HG03060 (cell line): ENCODE measurements around the gene SPIRE2.

Source experiments
- ATAC-seq: cut with Tn5 transposase; IDR thresholded peaks from one replicate; pipeline ENCODE4 v1.9.1; 2021; ENCODE audit warnings: low read depth, moderate number of reproducible peaks; ENCODE audit not compliant: unreplicated experiment

The SPIRE2 gene

GRCh38 chr16:89893642-89894548 lies 65.6 kb downstream of the SPIRE2 start:
- ATAC-seq: no peak

- no peak for ATAC-seq
These were observed 67.4 kb downstream of the SPIRE2 start for GRCh38 chr16:89895482-89896250.

GRCh38 chr16:89897204-89897603 lies 68.9 kb downstream of the SPIRE2 start:
- ATAC-seq: no peak

GRCh38 chr16:89898201-89898967 lies 70.1 kb downstream of the SPIRE2 start:
- no peak for ATAC-seq

- ATAC-seq: no peak
These were observed 71.7 kb downstream of the SPIRE2 start for GRCh38 chr16:89899879-89900481.

GRCh38 chr16:89900885-89901284 lies 72.6 kb downstream of the SPIRE2 start:
- ATAC-seq: no peak

- ATAC-seq: no peak
These were observed 74.7 kb downstream of the SPIRE2 start for GRCh38 chr16:89902980-89903379.

GRCh38 chr16:89903908-89904515 lies 75.7 kb downstream of the SPIRE2 start:
- ATAC-seq: no peak

- ATAC-seq: no peak
These were observed 76.6 kb downstream of the SPIRE2 start for GRCh38 chr16:89904606-89905510.

- no peak for ATAC-seq
These were observed 77.3 kb downstream of the SPIRE2 start for GRCh38 chr16:89905511-89906139.

- no peak for ATAC-seq
These were observed 78.1 kb downstream of the SPIRE2 start for GRCh38 chr16:89906140-89907025.

- ATAC-seq: no peak
These were observed 79.0 kb downstream of the SPIRE2 start for GRCh38 chr16:89907055-89907814.

GRCh38 chr16:89908236-89908635 lies 80.0 kb downstream of the SPIRE2 start:
- ATAC-seq: no peak

- no peak for ATAC-seq
These were observed 81.8 kb downstream of the SPIRE2 start for GRCh38 chr16:89909777-89910716.

GRCh38 chr16:89910717-89911354 lies 82.6 kb downstream of the SPIRE2 start:
- no peak for ATAC-seq
